Measurements from ENCODE around the gene RPS15A.
"Not testable (repeated sequence)": the region's sequence is repeated elsewhere in the genome, so short reads cannot be mapped to it uniquely, and the experiment has no call there.

Gene RPS15A

GRCh38 chr16:18792836-18793433 is 2.8 kb upstream of the RPS15A start:
- DNase-seq = no peak

GRCh38 chr16:18789515-18789849 is 652 bp downstream of the RPS15A start:
- DNase-seq = no peak

GRCh38 chr16:18788828-18789514 is 1.2 kb downstream of the RPS15A start:
- no peak for DNase-seq

- DNase-seq = no peak
These were observed 5.1 kb downstream of the RPS15A start for GRCh38 chr16:18784917-18785623.

- no peak for DNase-seq
These were observed 6.4 kb downstream of the RPS15A start for GRCh38 chr16:18783430-18784341.

- DNase-seq = no peak
These were observed 7.3 kb downstream of the RPS15A start for GRCh38 chr16:18782697-18783429.

- DNase-seq = not testable (repeated sequence)
These were observed 8.9 kb downstream of the RPS15A start for GRCh38 chr16:18781232-18781631.

- not testable (repeated sequence) for DNase-seq
These were observed 9.6 kb downstream of the RPS15A start for GRCh38 chr16:18780460-18781026.

- DNase-seq = not testable (repeated sequence)
These were observed 12.5 kb downstream of the RPS15A start for GRCh38 chr16:18777664-18778063.

- DNase-seq = not testable (repeated sequence)
These were observed 13.8 kb downstream of the RPS15A start for GRCh38 chr16:18776334-18776733.

GRCh38 chr16:18774651-18775050 is 15.5 kb downstream of the RPS15A start:
- not testable (repeated sequence) for DNase-seq

- not testable (repeated sequence) for DNase-seq
These were observed 18.0 kb downstream of the RPS15A start for GRCh38 chr16:18772171-18772570.

- not testable (repeated sequence) for DNase-seq
These were observed 19.7 kb downstream of the RPS15A start for GRCh38 chr16:18770336-18770962.

- DNase-seq = not testable (repeated sequence)
These were observed 22.9 kb downstream of the RPS15A start for GRCh38 chr16:18767217-18767616.

GRCh38 chr16:18762713-18763112 is 27.4 kb downstream of the RPS15A start:
- DNase-seq = not testable (repeated sequence)

- peak; percentile 41 for DNase-seq
These were observed 30.3 kb downstream of the RPS15A start for GRCh38 chr16:18759598-18760520.

GRCh38 chr16:18757960-18758660 is 32.0 kb downstream of the RPS15A start:
- not testable (repeated sequence) for DNase-seq

GRCh38 chr16:18756639-18757038 is 33.5 kb downstream of the RPS15A start:
- not testable (repeated sequence) for DNase-seq

- DNase-seq = not testable (repeated sequence)
These were observed 47.3 kb downstream of the RPS15A start for GRCh38 chr16:18742870-18743269.
